SHP77 (cell line): ENCODE results near the gene CADM4.
"Not testable (repeated sequence)": the region's sequence is repeated elsewhere in the genome, so short reads cannot be mapped to it uniquely, and the experiment has no call there.

ENCODE experiments used
- DNase-seq, 2 experiments: peaks; one replicate each; lab custom pipeline; 2025; lab: John Stamatoyannopoulos, UW

CADM4 gene

DNA sequence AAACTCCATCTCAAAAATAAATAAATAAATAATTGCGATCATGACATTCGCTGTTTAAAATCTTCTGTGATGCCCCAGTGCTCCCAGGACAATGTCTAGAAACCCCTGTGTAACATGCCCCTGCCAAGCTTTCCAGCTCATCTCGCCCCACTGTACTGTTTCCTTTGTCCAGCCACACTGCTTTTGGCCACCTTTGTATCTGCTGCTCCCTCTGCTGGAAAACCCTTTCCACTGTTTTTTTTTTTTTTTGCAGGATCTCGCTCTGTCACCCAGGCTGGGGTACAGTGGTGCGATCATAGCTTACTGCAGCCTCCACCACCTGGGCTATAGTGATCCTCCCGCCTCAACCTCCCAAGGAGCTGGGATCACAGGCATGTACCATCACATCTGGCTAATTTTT lies 22.8 kb upstream of the CADM4 start:
- DNase-seq = peak in 1 of 2 experiments; percentile 30

DNA sequence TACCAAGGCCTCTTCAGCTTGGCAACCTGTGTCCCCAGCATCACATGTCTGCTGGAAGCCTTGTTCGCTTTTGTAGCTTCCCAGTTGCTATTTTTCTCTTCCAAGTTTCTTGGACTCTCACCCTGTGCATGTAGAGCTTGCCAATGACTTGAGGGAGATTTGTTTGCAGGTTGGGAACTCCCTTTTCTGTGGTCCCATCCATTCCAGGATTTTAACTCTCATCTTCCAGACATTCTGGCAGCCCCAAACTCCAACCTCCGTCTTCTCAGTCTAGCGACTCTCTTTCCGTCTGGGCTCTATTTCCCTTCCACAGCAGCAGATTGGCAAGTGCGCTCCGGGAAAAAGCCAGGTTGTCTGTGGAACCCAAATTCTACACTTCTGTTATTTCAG lies 21.3 kb upstream of the CADM4 start:
- DNase-seq = no peak

DNA sequence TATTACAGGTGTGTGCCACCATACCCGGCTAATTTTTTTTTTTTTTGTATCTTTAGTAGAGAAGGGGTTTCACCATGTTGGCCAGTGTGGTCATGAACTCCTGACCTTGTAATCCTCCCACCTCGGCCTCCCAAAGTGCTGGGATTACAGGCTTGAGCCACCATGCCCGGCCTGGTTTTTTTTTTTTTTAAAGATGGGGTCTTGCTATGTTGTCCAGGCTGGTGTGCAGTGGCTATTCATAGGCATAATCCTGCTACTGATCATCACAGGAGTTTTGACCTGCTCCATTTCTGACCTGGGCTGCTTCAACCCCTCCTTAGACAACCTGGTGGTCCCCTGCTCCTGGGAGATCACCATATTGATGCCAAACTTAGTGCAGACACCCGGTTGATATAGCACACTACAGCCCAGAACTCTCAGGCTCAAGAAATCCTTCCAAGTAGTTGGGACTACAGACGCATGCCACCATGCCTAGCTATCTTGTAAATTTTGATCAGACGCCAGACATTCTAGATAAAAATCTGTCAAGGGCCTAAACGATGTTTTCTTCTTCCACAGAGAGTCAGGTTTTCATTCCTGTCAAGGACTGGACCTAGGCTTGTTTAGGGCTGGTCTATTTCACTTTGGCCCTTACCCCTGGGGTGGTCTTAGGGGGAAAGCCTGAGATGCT lies 20.8 kb upstream of the CADM4 start:
- no peak for DNase-seq

DNA sequence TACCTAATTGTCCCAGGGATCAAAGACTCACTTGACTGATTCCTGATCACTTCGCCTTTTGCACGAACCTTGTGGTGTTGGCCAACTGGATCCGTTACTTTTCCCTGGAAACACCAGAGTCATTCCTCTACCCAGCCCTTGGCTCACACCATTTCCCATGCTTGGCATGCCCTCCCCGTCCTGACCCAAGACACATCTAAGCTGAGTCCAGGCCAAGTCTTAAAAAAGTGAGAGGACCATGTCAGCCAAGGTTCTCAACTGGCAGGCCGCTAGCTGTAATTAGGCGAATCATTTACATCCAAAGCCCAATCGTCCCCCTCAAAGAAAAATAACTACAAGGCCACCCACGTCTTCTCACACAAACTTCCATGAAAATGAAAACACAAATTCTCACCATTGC lies 18.8 kb upstream of the CADM4 start:
- DNase-seq = no peak

DNA sequence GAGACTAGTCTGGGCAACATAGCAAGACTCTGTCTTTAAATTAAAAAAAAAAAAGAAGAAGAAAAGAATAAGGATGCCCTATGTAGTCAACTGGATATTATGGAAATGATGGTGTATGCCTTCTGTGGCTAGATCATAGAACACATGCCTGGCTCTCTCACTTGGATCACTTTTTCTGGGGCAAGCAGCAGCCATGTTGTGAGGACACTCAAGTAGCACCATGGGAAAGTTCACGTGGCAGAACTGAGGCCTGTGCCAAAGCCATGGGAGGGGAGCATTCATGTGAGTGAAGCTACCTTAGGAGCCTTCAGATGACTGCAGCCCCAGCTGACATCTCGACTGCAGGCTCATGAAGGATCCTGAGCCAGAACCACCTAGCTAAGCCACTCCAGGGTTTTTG lies 18.4 kb upstream of the CADM4 start:
- DNase-seq = no peak

DNA sequence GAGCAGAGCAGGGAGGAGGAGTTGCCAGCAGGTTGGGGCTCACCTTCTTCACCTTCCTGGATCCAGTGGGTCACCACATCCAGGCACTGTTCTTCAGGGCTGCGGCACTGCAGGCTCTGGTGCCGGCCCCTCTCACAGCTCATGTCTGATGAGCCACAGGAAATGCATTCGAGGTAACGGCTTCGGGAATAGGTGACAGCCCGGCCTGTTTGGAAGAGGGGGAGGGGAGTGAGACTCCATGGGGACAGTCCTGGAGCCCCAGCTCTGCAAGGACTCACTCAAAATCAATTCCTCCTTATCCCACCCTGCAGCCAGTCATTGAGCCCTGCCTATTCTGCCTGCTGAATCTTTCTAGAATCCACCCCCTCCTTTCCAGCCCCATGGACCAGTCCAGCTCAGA lies 16.8 kb upstream of the CADM4 start:
- DNase-seq = no peak

DNA sequence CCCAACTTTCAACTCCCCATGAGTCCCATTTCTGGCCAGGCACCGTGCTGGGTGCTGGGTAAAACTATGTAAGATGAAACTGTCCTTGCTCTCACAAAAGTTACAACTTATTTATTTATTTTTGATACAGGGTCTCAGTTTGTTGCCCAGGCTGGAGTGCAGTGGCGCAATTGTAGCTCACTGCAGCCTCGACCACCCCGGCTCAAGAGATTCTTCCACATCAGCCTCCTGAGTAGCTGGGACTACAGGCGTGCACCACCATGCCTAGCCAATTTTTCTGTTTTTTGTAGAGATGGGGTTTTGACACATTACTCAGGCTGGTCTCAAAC lies 12.9 kb upstream of the CADM4 start:
- DNase-seq = no peak

DNA sequence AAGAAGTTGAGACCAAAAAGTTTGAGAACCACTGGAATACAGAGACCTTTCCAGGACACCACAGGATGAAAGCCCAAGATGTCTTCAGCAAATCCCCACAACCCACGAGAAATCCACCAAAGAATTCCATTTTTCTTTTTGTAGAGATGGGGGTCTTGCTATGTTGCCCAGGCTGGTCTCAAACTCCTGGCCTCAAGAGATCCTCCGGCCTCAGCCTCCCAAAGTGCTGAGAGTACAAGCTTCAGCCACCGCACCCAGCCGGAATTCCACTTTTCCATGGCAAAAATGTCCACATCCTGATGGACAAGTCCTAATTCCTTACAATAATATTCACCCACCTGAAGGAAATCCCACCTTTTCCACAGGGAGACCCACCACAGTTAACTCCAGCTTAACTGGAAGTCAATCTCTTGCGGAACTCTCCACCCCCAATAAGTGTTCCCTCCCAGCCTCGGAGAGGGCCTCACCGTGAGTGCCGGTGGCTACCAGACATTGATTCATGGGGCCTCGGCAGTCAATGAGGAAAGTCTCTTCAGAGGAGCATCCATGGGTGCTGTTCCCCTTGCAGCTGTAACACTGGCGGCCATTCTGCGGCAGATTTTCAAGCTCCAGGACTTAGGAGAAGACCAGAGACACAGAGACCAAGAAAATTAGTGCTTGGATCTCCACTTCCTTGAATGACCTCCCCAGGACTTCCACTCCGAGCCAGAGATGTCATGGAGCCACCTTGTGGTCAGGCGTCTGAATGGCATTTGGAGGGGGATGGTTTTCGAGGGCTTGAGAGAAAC lies 12.3 kb upstream of the CADM4 start:
- peak; percentile 39 to 40 for DNase-seq

DNA sequence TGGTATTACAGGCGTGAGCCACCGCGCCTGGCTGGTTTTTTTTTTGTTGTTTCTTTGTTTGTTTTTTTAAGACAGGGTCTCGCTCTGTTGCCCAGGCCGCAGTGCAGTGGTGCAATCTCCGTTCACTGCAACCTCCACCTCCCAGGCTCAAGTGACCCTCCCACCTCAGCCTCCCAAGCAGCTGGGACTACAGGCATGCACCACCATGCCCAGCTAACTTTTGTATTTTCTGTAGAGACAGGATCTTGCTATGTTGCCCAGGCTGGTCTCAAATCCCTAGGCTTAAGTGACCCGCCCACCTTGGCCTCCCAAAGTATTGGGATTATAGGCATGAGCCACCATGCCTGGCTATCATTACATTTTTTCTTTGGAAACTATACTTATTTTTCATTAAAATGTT lies 10.6 kb upstream of the CADM4 start:
- not testable (repeated sequence) for DNase-seq

DNA sequence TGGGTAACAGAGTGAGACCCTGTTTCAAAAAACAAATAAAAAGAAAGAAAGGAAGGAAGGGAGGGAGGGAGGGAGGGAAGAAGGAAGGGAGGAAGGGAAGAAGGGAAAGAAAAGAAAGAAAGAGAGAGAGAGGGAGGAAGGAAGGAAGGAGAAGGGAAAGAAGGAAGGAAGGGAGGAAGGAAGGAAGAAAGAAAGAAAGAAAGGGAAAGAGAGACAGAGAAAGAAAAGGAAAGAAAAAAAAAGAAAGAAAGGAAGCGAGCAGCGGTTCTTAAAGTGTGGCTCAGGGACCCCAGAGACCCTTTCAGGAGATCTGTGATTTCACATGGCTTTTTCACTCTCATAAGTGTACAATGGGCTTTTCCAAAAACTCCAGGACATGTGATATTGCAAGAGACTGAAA lies 9.9 kb upstream of the CADM4 start:
- no peak for DNase-seq

DNA sequence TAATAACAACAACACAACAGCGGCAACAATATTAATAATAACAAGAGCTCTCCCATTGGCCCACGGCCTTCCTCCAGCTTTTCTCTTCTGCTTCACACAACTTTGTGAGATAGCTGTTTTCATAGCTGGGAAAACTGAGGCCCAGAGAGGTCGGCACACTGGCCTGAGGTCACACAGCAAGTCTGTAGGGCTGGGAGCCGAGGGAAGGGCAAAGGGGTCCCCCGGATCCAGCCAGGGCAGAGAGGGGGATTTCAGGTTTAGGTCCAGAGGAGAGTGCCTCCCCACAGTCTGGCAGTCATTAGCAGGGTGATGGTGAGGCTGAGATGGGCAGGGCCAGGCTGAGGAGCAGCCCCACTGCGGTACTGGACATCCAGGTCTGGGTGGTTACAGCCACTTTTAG lies 9.0 kb upstream of the CADM4 start:
- DNase-seq = no peak

DNA sequence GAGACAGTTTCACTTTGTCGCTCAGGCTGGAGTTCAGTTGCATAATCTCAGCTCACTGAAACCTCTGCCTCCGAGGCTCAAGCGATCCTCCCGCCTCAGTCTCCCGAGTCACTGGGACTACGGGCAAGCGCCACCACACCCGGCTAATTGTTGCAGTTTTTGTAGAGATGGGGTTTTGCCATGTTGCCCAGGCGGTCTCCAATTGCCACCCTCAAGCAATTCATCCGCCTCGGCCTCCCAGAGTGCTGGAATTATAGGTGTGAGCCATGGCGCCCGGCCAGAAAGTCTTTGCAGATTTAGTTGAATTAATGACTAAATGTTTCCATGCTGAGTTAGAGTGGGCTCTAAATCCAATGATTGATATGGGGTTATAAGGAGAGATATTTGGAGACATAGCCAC lies 4.5 kb upstream of the CADM4 start:
- DNase-seq = no peak

DNA sequence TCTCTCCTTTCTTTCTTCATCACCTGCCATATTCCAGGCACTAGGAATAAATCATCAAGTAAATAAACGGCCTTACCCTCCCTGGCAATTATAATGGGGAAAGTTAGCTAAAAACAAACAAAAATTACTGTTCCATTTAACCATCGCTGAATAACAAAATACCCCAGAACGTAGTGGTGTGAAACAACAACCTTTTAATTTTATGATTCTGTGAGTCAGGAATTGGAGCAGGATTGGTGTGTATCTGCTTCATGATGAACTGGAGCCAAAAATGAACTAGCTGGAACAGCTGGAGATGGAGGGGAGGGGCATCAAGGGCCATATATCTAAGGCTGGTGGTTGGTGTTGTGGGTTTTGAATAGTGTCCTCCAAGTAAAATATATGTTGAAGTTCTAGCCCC lies 3.7 kb upstream of the CADM4 start:
- no peak for DNase-seq

DNA sequence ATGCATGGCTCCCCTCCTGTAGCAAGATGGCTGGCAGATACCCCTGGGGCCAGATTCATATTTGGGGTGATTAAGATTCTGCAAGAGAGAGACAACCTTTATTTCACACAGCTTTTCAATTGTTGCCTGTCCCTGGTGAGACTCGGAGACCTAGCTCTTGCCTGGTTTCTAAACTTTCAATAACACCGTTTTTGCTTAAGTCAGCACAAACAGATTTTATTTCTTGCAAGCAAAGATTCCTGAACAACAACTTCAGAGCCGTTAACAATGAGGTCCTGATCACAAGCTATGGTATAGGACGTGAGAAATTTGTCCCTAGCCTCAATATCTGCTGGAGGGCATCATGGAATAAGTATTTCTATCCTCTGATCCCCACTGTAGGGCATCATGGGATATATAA lies 2.9 kb upstream of the CADM4 start:
- no peak for DNase-seq

DNA sequence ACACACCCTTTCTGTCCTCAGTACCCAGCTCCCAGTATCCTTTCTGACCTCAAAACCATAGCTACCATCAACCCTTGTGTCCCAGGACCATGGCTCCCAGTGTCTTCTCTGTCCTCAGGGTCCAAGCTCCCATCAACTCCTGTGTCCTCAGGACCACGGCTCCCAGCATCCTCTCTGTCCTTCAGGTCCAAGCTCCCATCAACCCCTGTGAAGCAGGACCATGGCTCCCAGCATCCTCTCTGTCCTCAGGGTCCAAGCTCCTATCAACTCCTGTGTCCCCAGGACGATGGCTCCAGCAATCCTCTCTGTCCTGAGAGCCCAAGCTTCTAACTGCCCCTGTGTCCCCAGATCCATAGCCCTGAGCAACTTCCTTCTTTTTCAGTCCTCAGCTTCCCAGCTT lies 1.7 kb upstream of the CADM4 start:
- DNase-seq = no peak

DNA sequence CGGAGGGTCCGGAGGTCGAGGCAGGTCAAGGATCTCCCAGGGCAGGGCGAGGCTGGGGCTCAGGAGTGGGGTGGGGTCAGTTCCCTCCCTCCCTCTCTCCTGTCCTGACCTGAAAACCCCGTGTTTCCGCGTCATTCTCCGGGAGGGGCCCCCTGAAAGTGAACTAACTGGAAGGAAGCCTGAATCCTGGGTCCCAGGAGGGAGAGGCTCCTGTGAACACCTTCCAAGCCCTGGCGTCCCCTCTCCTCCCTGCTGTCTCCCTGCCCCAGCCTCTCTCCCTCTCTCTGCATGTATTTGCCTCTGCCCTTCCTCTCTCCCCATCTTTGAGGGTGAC lies 741 bp upstream of the CADM4 start:
- DNase-seq = no peak

DNA sequence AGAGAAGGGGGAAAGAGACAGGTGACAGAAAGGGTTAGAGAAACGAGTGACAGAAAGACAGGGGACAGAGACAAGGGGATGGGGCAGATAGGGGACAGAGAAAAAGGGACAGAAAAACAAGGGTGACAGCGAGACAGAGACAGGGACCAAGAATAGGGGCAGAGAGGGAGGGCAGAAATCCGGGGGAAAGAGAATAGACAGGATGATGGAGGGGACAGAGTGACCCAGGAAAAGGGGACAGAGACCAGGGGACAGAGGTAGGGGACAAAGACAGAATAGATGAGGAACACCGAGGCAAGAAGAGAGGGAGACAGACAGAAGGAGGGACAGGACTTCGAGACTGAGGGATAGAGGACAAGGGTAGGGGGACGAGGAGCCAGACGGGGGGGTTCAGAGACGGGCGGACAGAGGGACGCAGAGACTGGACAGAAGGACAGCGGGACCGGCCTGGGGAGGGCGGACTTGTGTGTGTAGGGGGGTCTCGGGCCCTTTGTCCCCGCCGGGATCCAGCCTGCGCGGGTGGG lies 593 bp downstream of the CADM4 start:
- DNase-seq = no peak

DNA sequence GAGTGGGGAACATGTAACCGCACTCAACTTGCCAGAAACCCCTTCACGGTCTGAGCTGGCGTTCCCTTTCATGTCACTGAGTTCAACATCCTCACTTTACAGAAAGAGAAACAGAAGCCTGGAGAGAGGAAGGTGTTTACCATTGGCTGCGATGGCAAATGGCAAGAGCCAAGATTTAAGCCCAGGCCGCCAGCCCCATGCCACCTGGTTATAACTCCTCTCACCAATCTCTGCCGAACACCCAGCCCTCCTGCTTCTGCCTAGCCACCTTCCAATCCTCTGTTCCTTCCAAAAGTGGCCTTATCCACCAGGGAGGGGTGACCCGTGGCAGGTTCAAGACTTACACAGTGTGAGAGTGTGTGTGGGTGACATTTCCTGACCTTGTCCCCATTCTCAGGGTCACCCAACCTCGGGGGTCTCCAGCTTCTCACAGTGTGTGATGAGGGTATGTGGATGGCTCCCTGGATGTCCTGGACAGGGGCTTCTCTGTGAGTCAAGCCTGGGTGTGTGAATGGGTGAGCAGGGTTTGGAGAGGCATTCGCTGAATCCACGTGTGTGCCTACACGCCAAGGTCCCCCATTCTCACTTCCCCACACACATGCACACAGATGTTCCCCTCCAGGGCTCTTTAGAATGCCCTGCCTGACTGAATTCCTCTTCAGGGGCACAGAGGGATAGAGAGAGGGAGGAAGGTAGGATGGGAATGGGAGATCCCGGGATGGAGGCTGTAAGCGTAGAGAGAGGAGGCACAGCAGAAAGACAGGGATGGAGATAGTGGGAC lies 1.2 kb downstream of the CADM4 start:
- no peak for DNase-seq

DNA sequence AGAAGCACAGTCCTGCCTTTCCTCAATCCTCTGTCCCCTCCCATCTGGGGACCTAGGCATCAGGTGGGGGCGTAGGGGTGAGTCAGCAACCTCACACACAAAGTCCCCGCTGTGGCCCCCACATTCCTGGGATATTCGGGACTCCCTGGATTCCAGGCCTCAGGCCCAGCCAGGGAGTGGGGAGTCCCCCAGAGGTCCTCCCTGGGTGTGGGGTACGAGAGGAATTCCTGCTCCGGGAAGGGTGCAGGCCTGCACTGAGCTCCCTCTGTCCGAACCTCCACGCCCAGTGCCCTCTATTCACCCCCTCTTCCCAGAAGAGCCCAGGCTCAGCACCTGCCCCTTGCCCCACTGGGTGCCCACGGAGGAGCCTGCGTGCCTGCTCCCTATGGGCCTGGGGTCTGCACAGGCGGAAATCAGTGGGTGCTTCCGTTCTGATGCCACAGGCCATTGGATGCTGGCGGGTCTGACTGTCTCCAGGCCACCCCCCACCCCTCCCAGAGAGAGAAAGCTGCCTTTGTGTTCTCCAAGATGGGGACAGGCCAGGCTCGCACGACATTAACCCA lies 3.4 kb downstream of the CADM4 start:
- DNase-seq = no peak

DNA sequence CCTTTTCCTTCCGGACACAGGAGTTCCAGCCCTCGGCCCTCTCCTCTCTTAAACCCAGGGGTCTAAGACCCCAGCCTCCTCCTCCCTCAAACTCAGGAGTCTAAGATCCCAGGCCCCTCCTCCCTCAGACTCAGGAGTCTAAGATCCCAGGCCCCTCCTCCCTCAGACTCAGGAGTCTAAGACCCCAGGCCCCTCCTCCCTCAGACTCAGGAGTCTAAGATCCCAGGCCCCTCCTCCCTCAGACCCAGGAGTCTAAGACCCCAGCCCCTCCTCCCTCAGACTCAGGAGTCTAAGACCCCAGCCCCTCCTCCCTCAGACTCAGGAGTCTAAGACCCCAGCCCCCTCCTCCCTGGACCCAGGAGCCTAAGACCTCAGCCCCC lies 4.1 kb downstream of the CADM4 start:
- not testable (repeated sequence) for DNase-seq

DNA sequence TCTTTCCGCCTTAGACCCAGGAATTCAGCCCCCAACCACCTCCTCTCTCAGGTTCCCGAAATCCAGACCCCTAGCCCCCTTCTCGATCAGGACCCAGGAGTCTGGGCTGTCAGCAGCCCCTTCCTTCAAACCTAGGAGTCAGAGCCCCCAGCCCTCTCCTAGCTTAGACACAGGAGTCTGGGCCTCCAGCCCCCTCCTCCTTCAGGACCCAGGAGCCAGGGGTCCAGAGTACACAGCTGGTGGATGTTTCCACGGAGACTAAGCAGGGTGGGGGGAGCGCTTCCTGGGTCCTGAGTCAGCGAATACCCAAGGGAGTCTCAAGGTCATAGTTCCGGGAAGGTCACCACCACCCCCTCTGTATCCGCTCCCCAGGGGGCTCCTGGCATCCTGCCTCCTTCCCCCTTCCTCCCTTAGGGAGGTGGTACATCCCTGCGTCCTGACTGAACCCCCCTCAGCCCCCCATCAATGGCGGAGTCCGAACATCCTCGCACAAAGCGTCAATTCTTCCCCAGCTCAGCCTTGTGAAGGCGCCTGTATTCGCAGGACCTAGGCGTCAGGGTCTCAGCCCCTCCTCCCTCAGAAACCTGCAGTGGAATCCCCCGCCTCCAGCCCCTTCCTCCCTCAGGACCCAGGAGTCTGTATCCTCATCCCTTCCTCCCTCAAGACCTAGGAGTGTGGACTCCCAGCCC lies 4.6 kb downstream of the CADM4 start:
- no peak for DNase-seq

DNA sequence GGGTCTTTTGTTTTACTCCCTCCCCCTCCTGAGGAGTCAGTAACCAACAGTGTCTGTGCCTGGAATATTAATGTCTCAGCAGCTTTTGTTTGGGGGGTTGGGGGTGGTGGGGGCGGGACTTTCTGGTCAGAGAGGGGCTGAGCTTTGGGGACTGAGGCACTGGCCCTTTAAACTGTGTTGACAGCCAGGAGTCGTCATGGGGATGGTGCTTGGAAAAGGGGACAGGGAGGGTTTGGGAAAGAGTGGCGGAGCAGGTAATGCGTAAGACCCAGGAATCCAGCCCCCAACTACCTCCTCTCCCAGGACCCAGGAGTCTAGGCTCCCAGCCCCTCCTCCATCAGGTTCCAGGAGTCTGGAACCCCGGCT lies 5.2 kb downstream of the CADM4 start:
- no peak for DNase-seq
